Right ventricle myocardium inferior (tissue), 1 donor: ENCODE results near the gene HSF2. TPM values are rescaled to one million over a fixed set of nuclear protein-coding genes. Genes with fewer than 3 reads are reported as not detected.
"Not testable (repeated sequence)": the region's sequence is repeated elsewhere in the genome, so short reads cannot be mapped to it uniquely, and the experiment has no call there.

Source experiments
- ATAC-seq: fragments of 200-7000 bp; cut with Tn5 transposase; one replicate; pipeline ENCODE4 v1.9.1; 2020; ENCODE audit warnings: mild to moderate bottlenecking, moderate library complexity
- DNase-seq: peaks from one replicate; pipeline ENCODE4 v3.0.0; 2021; ENCODE audit errors: missing footprints
- intact Hi-C: fragments of 100-400 bp; cut with DNase I; formaldehyde crosslinking; loops from one replicate; pipeline ENCODE4 v1.11.0; 2022
- total RNA-seq: library from RNA; stranded (reverse); fragmentation: NEBNext Ultra II Directional; extraction: Animal tissue kit (Norgen Biotek cat#: 25700); gene quantifications from one replicate; pipeline ENCODE4 v1.2.1, GENCODE V29; 2021
- donor health status: DM: no; HTN: yes; CAD: no; lungs with severe emphysema.

Gene HSF2
- total RNA-seq, 1 donor from 2014 or later, result 23.3 TPM

- no peak for DNase-seq
- ATAC-seq, result no peak
- intact Hi-C loops, result no loop called here
These were observed 29.3 kb downstream of the HSF2 start for GRCh38 chr6:122428781-122429180.

- ATAC-seq (no peak), DNase-seq (no peak)
- intact Hi-C loops, result no loop called here
These were observed 29.9 kb downstream of the HSF2 start for GRCh38 chr6:122429323-122429722.

GRCh38 chr6:122431780-122432179, 32.3 kb downstream of the HSF2 start:
- intact Hi-C loops, result no loop called here
- DNase-seq (no peak), ATAC-seq (no peak)

- intact Hi-C loops, result no loop called here
- ATAC-seq, result no peak
- no peak for DNase-seq
These were observed 33.4 kb downstream of the HSF2 start for GRCh38 chr6:122432816-122433215.

- DNase-seq, result no peak
- intact Hi-C loops, result no loop called here
- no peak for ATAC-seq
These were observed 39.5 kb downstream of the HSF2 start for GRCh38 chr6:122438975-122439374.

- no peak for DNase-seq
- ATAC-seq, result no peak
- intact Hi-C loops, result no loop called here
These were observed 45.8 kb downstream of the HSF2 start for GRCh38 chr6:122445274-122445673.

- ATAC-seq (no peak), DNase-seq (no peak)
- intact Hi-C loops, result no loop called here
These were observed 49.6 kb downstream of the HSF2 start for GRCh38 chr6:122449069-122449468.

- DNase-seq, result no peak
- no peak for ATAC-seq
- intact Hi-C loops, result loop anchor here (5.0 kb wide), 1 partner anchor 35 kb away; no protein-coding TSS in a partner anchor
These were observed 53.1 kb downstream of the HSF2 start for GRCh38 chr6:122452509-122452908.

- DNase-seq (no peak), ATAC-seq (no peak)
- intact Hi-C loops, result loop anchor here (5.0 kb wide), 1 partner anchor 37 kb away; no protein-coding TSS in a partner anchor
These were observed 55.2 kb downstream of the HSF2 start for GRCh38 chr6:122454673-122455072.

GRCh38 chr6:122455116-122455515, 55.7 kb downstream of the HSF2 start:
- DNase-seq, intact Hi-C loops, ATAC-seq: not testable (repeated sequence)

- no peak for DNase-seq
- intact Hi-C loops, result no loop called here
- ATAC-seq, result no peak
These were observed 58.6 kb downstream of the HSF2 start for GRCh38 chr6:122458087-122458486.

- ATAC-seq, result no peak
- intact Hi-C loops, result no loop called here
- DNase-seq, result no peak
These were observed 59.8 kb downstream of the HSF2 start for GRCh38 chr6:122459240-122459639.

GRCh38 chr6:122459865-122460416, 60.5 kb downstream of the HSF2 start:
- DNase-seq, ATAC-seq, intact Hi-C loops: not testable (repeated sequence)

GRCh38 chr6:122461885-122462284, 62.4 kb downstream of the HSF2 start:
- ATAC-seq, result no peak
- DNase-seq, result no peak
- intact Hi-C loops, result no loop called here

GRCh38 chr6:122471107-122472021, 71.9 kb downstream of the HSF2 start, which contains the start of gene SERINC1:
Gene SERINC1 (minus strand): TSS chr6:122471807. CDS start chr6:122471737, 70 bp downstream.
- DNase-seq (peak; percentile 97), ATAC-seq (peak; percentile 99)
- intact Hi-C loops, result loop anchor here (1.0 kb wide), 1 partner anchor 72 kb away; the partner anchor contains the start of gene HSF2

GRCh38 chr6:122472022-122472340, 72.5 kb downstream of the HSF2 start:
- ATAC-seq (peak; percentile 40), DNase-seq (no peak)
- intact Hi-C loops, result no loop called here

GRCh38 chr6:122476131-122476530, 76.7 kb downstream of the HSF2 start:
- DNase-seq (no peak), ATAC-seq (no peak)
- intact Hi-C loops, result loop anchor here (5.0 kb wide), 1 partner anchor 56 kb away; no protein-coding TSS in a partner anchor

GRCh38 chr6:122482750-122483080, 83.3 kb downstream of the HSF2 start:
- no peak for DNase-seq
- intact Hi-C loops, result no loop called here
- ATAC-seq, result no peak
